ENCODE measurements around the gene ANKRD40. TPM values are rescaled to one million over a fixed set of nuclear protein-coding genes. Genes with fewer than 3 reads are reported as not detected.

ANKRD40 gene
- total and polyA plus RNA-seq, 9 of the 15 experiments (the other 6 are each of a cell fraction or from before 2014, with no cell fraction given) = 9.0 to 28.9 (median 27.7) TPM

GRCh38 chr17:50661795-50662391, 45.8 kb downstream of the ANKRD40 start (continued):
- 0 out of 2 replicates have a peak, but pooled peaks have one; percentile 27 for TF ChIP-seq GTF2E2 (tag; IDR thresholded peaks at IDR 0.05)
- TF ChIP-seq RBM25 (IDR thresholded peaks at IDR 0.05; ENCODE audit: low read depth, low read length, severe bottlenecking) = no peak
- peak; percentile 40; the same call in 1 of the 2 replicates for TF ChIP-seq L3MBTL2 (IDR thresholded peaks at IDR 0.05)
- TF ChIP-seq ZNF561 (CRISPR knock-in tag; conservative IDR thresholded peaks at IDR 0.05) = no peak

- Histone ChIP-seq H3K27me3 (ENCODE audit: control insufficient read depth in 2 of 2, insufficient read depth in 2 of 2, low read length in 2 of 2) (no peaks in the 10 kb centered on the region; a peak in 1 of 5 replicates), H4K20me1 (replicated peaks; ENCODE audit: control insufficient read depth, insufficient read depth, low read length) (no peaks in the 10 kb centered on the region), H3K79me2 (ENCODE audit: control insufficient read depth, insufficient read depth, low read length) (no peaks in the 10 kb centered on the region), H3K9me3 (replicated peaks; ENCODE audit: control insufficient read depth, insufficient read depth, low read depth, low read length) (no peaks in the 10 kb centered on the region), H3K4me1 (replicated peaks in 1 of 2; ENCODE audit: control insufficient read depth in 2 of 2, insufficient read depth in 2 of 2, low read length in 2 of 2) (peaks cover 59 to 61% of the 10 kb centered on the region in 2 experiments), H2AFZ (ENCODE audit: low read depth, low read length) (peak overlapping the region; percentile 81), H3K9me1 (ENCODE audit: control insufficient read depth, insufficient read depth, low read length) (peaks cover 8% of the 10 kb centered on the region), H3K9ac (ENCODE audit: insufficient read depth in 1 of 2, low read depth in 2 of 2, low read length in 2 of 2) (peak overlapping the region; percentile 58 to 83; a peak in 3 of 4 replicates), H3K27ac (ENCODE audit: extremely low read depth, low read depth, low read length) (peak overlapping the region; percentile 95), H3K4me2 (ENCODE audit: insufficient read depth, low read length) (peak overlapping the region; percentile 73), H3K36me3 (ENCODE audit: control insufficient read depth, insufficient read depth, low read length) (no peaks in the 10 kb centered on the region), H3K4me3 (no peak overlapping the region)
- intact Hi-C loops (cut with micrococcal nuclease) = no loop called here
- ChIA-PET CTCF (ENCODE audit: low intra/inter-chr PET ratio) (no interaction called here), POLR2A (interaction anchor here (0.6 to 1.8 kb wide), 10 partner anchors 8 to 343 kb away, joined by 3 to 6 read pairs (median 4); no protein-coding TSS in a partner anchor)
- FAIRE-seq = no peak
- WGBS (ENCODE audit: insufficient coverage, low coverage, missing lambda C conversion rate) = 34% methylated on average over 5 of the region's 5 CpGs
- no TSS peak for BruUV-seq (replicated peaks)
- peak in 3 of 4 experiments; percentile 40 to 50 (median 48) for DNase-seq (ENCODE audit: extremely low read depth in 1 of 4, low spot score in 3 of 4)
- in situ Hi-C loops (cut with MboI) = no loop called here
- ATAC-seq = peak; percentile 31
- peak; percentile 88 for TF ChIP-seq BCOR (IDR thresholded peaks at IDR 0.05)
- TF ChIP-seq FOS (IDR thresholded peaks at IDR 0.05; ENCODE audit: extremely low read depth, insufficient read length) = no peak
- TF ChIP-seq ZFP36 (IDR thresholded peaks at IDR 0.05; ENCODE audit: low read depth, low read length, partially characterized antibody) = peak; percentile 79
- TF ChIP-seq SNAPC5 (CRISPR knock-in tag; IDR thresholded peaks at IDR 0.05) = no peak
- TF ChIP-seq ZNF253 (CRISPR knock-in tag; conservative IDR thresholded peaks at IDR 0.05) = no peak
- no peak for TF ChIP-seq HIVEP1 (CRISPR knock-in tag; IDR thresholded peaks at IDR 0.05)
- no peak for TF ChIP-seq PRPF4 (IDR thresholded peaks at IDR 0.05; ENCODE audit: insufficient read depth, low read depth, low read length, poor library complexity, severe bottlenecking)
- TF ChIP-seq SMARCA5 (IDR thresholded peaks at IDR 0.05) = peak; percentile 87
- TF ChIP-seq HMGN3 (IDR thresholded peaks at IDR 0.05; ENCODE audit: borderline replicate concordance, extremely low read depth, insufficient read length, low read depth, low read length) = no peak
- TF ChIP-seq ATF7 (IDR thresholded peaks at IDR 0.05) = no peak
- no peak for TF ChIP-seq PRDM10 (IDR thresholded peaks at IDR 0.05; ENCODE audit: partially characterized antibody)
- TF ChIP-seq ZNF197 (CRISPR knock-in tag; IDR thresholded peaks at IDR 0.05; ENCODE audit: low read depth) = 0 out of 2 replicates have a peak, but pooled peaks have one; percentile 19
- no peak for TF ChIP-seq GTF2F1 (IDR thresholded peaks at IDR 0.05; ENCODE audit: low read depth, low read length)
Observed at GRCh38 chr17:50661348-50661747, 46.4 kb downstream of the ANKRD40 start.
